Activated CD8-positive, alpha-beta memory T cell treated with anti-CD3 and anti-CD28 coated beads, Interleukin-2, amount 50 U/mL, for 1 hour (primary cell): ENCODE results near the gene SLC25A15.

Source experiments
- DNase-seq: peaks from one replicate; pipeline ENCODE4 v3.0.0-alpha.2; 2020; ENCODE audit errors: extremely low read depth

Gene SLC25A15

GRCh38 chr13:40789275-40790153 is at the start of gene SLC25A15:
Gene SLC25A15 (plus strand): TSS chr13:40789611. CDS start chr13:40793227, 3,616 bp downstream.
- DNase-seq: no peak

GRCh38 chr13:40749327-40749726 is 40.1 kb upstream of the SLC25A15 start:
- DNase-seq: no peak

GRCh38 chr13:40755082-40755700 is 34.2 kb upstream of the SLC25A15 start:
- no peak for DNase-seq

- no peak for DNase-seq
Measured at GRCh38 chr13:40756042-40756441, 33.4 kb upstream of the SLC25A15 start.

GRCh38 chr13:40758811-40759210 is 30.6 kb upstream of the SLC25A15 start:
- DNase-seq: no peak

- DNase-seq: no peak
Measured at GRCh38 chr13:40762849-40763248, 26.6 kb upstream of the SLC25A15 start.

GRCh38 chr13:40764587-40765403 is 24.6 kb upstream of the SLC25A15 start:
- no peak for DNase-seq

GRCh38 chr13:40765602-40766001 is 23.8 kb upstream of the SLC25A15 start:
- DNase-seq: no peak

GRCh38 chr13:40769970-40770369 is 19.4 kb upstream of the SLC25A15 start:
- no peak for DNase-seq

- no peak for DNase-seq
Measured at GRCh38 chr13:40770609-40770933, 18.8 kb upstream of the SLC25A15 start.

- DNase-seq: peak; percentile 89
Measured at GRCh38 chr13:40770934-40771618, 18.3 kb upstream of the SLC25A15 start, which contains the start of gene MRPS31. Gene MRPS31 (minus strand): TSS chr13:40771190. CDS start chr13:40771136, 54 bp downstream.

GRCh38 chr13:40772765-40773473 is 16.5 kb upstream of the SLC25A15 start:
- DNase-seq: no peak

GRCh38 chr13:40774672-40775071 is 14.7 kb upstream of the SLC25A15 start:
- DNase-seq: no peak

- DNase-seq: no peak
Measured at GRCh38 chr13:40776232-40776631, 13.2 kb upstream of the SLC25A15 start.

- DNase-seq: peak; percentile 30
Measured at GRCh38 chr13:40776681-40777165, 12.7 kb upstream of the SLC25A15 start.

GRCh38 chr13:40777166-40777808 is 12.1 kb upstream of the SLC25A15 start:
- DNase-seq: no peak

GRCh38 chr13:40777809-40778175 is 11.6 kb upstream of the SLC25A15 start:
- no peak for DNase-seq

GRCh38 chr13:40779049-40779448 is 10.4 kb upstream of the SLC25A15 start:
- no peak for DNase-seq

- no peak for DNase-seq
Measured at GRCh38 chr13:40779796-40780285, 9.6 kb upstream of the SLC25A15 start.

GRCh38 chr13:40780822-40781401 is 8.5 kb upstream of the SLC25A15 start:
- no peak for DNase-seq
